Amniotic epithelial cell (primary cell): ENCODE measurements around the gene CDH11.

Source experiments
- DNase-seq: peaks from one replicate; pipeline ENCODE4 v3.0.0-alpha.2; 2010; ENCODE audit warnings: low read depth

The CDH11 gene

GRCh38 chr16:64981568-64982281, 140.1 kb downstream of the CDH11 start:
- no peak for DNase-seq

DNA sequence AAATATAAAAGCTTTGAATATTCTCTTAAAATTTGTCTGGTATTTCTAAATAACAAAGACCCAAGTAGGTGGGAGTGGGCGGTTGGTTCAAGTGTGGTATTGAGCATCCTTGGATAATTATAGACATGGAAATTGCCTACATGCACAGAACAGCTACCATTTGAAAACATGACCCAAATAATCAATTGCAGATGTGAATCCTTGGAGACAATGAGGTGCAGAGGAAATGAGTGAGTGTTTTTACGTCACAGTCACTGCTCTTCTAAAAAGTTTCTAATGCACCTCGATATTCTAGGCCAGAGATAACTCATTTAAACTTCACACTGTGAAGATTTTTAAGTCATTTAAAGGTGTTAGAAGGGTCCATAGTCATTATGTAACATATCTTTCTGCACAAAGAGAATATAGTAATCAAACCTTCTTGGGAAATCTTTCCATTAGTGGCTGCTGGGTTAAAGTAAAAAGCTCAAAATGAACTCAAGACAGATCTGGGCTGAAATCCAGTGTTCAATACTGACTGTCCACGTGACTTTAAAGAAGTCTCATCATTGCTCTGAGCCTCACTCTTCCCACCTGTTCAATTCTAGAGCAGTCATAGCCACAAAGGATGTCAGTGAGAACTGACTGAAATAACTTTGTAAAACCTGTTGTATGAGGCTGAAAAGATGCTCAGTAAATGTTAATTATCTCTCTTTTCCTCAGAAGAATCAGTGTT, 144.5 kb downstream of the CDH11 start:
- no peak for DNase-seq

GRCh38 chr16:64975821-64976220, 146.0 kb downstream of the CDH11 start:
- no peak for DNase-seq

DNA sequence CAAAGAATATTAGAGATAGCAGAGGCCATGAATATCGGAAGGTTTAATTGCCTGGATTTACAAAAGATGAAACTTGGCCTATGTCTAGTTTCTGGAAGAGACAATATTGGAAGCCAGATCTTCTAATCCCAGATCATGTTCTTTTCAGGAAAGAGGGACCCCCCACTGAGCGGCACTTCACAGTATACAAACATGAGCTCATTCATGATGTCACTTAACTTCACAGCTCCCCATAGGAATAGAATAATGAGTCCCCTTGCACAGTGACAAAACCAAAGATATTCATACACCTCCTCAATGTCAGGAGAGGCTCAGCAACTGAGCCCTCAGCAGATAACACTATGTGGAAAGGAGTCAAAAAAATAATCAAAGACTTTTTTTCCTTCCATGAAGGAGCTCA, 147.5 kb downstream of the CDH11 start:
- no peak for DNase-seq

DNA sequence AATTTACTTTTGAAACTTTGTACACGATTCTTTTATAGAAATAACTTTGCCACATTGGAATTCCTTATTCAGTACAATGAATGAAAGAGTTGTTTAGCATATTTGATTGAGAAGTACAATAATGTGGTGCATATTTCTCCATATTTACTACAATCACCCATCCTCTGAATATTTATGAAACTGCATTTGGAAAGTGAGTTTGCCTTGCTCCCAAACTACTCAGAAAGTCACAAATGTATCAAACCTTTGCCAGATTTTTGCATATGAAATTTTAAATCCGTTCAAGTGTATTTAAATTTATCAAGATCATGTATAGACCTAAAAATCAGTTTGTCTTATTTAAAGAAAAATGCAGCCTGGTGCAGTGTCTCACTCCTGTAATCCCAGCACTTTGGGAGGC, 148.7 kb downstream of the CDH11 start:
- no peak for DNase-seq

- DNase-seq: no peak
These were observed 150.7 kb downstream of the CDH11 start for GRCh38 chr16:64971171-64971570.

DNA sequence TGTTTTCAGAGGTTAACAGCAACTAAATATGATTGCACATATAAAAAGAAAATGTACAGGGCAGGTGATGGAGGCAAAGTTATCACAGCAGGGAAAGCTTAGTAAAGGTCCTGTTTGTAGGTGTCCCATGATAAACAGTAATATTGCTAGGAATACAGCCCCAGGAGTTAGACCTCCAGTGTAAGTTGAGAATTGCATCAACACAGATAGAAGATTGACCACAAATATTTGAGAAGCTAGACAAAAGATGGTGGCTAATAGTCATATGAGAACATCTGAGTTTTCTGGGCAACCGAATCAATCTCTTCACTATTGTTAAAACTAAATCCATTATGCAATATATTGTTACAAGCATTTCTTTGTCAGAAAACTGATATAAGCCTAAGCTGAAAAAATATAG, 152.6 kb downstream of the CDH11 start:
- peak; percentile 60 for DNase-seq

- no peak for DNase-seq
These were observed 153.3 kb downstream of the CDH11 start for GRCh38 chr16:64968539-64968938.

- peak; percentile 80 for DNase-seq
These were observed 157.7 kb downstream of the CDH11 start for GRCh38 chr16:64964126-64964540.

DNA sequence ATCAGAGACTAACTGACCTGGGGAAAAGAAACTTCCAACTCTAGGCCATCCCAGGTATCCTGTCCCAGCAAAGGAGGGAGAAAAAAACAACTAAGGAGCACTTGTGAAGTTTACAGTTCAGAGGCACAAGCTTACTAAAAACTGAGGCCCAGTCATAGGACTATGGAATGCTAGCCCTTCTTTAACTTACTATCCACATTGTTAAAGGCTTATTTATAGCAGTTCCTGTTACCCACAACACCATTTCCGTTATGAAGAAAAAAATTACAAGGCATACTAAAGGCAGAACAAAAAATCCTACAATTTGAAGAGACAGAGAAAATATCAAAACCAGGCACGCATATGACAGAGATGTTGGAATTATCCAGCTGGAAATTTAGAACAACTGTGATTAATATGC, 159.1 kb downstream of the CDH11 start:
- DNase-seq: no peak

DNA sequence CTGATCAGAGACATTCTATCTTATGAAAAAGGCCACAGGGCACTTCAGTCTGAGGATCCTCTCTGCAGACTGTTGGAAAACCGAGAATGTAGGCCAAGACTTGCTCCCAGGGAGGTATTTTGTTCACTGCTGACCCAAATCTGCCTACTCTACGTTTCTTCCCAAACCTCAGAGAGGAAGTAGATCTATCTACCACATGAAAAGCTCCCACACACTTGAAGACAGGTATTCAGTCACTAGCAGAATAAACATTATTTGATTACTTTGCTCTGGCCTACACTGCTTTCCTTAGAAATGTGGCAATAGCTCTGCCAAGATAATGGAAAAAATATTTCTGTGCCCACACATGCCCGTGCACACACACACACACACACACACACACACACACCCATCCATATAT, 164.6 kb downstream of the CDH11 start:
- DNase-seq: peak; percentile 73

DNA sequence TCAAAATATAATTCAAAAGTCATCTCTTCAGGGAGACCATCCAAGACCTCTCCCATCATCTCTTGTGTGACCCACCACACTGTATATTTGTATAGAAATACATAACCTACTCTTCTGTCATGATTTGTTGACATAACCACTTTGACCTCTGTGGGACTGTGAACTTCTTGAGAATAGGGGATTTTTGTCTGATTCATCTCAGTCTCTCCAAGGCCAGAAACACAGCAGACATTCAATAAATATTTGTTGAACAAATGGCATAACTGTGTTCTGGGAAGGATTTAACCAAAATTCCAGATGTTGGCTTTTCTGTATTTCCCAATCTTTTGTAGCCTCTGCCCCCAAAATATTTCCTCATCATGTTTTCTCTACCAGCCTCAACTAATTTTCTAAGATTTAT, 169.7 kb downstream of the CDH11 start:
- peak; percentile 92 for DNase-seq

DNA sequence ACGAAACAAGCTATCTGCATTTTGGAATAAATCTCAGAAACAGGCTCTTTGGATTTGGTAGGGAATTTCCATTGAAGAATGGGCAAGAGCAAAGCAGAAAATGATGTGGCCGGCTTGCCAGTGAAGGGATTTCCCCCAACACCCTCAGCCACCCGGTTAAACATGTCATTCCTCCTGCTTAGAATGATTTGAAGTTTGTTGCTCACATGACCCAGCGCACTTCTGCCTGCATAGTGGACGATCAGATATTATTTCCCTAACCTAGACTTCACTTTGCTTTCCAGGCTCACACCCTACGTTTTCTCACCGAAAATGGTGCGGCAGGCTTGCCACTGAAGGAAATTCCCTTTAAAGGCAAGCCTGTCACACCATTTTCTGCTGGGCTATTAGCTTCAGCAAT, 170.7 kb downstream of the CDH11 start:
- DNase-seq: no peak

GRCh38 chr16:64950731-64951130, 171.1 kb downstream of the CDH11 start:
- no peak for DNase-seq

- no peak for DNase-seq
These were observed 171.6 kb downstream of the CDH11 start for GRCh38 chr16:64950262-64950661.

DNA sequence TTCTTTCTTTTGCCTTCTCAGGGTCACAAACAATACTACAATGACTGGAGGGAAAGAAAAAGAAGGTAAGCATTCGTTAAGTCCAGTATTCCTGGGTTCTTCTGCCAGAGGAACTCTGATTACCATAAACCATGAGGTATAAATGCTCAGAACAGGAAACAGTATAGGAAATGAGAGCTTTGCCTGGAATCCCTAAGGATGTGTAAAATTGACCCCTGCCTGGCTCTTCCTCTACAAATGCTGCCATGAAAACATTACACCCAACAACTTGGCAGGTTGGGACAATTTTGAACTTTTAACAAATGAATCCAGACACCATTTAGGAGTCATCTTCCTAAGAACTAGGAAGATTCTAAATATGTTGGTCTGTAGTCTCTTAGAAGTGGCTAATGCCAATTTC, 173.8 kb downstream of the CDH11 start:
- no peak for DNase-seq

DNA sequence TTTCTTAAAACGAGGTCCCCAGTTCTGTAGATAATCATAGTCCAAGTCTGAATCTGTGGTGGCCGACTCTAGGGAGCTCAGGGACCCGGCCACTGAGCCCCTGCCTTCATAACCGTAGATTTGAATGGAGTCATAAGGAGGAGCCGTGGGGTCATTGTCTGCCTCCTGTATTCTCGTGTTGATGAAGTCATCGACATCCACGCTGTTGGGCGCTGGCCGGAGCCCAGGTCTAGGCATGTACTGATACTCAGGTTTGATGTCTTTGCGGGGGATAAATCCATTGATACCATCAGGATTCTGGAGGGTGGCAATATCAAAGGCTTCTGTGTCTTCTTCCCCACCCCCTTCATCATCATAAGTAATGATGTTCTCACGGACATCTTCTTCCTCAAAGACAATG, 174.2 kb downstream of the CDH11 start:
- no peak for DNase-seq

DNA sequence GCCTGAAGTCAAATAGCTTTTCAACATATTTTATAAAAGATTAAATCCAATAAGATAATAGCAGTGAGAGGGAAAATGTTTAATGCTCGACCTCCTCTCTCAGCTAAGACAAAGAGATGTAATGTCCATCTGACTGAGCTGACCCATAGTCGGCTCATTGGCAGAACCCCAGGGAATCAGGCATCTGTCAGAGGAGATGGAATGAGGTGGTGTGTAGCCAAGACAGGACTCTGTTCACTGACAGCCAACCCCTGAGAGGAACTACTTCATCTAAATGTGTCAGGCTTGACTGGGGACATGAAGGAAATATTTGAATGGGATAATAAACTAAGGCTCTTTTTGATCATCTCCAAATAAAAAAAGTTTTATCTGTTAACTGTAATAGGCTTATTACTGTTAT, 188.0 kb downstream of the CDH11 start:
- DNase-seq: peak; percentile 30

DNA sequence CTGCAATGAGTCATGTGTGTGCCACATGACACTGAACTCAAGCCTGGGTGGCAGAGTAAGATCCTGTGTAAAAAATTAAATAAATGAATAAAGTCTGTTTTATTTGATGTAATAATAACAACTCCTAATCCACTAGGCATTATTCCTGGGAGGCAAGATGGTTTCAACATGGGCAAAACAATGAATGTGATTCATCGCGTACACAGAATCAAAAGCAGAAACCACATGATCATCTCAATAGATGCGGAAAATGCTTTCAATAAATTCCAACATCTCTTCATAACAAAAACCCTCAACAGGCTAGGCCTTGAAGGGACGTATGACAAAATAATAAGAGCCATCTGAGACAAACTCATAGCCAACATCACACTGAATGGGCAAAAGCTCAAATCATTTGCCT, 195.4 kb downstream of the CDH11 start:
- no peak for DNase-seq

DNA sequence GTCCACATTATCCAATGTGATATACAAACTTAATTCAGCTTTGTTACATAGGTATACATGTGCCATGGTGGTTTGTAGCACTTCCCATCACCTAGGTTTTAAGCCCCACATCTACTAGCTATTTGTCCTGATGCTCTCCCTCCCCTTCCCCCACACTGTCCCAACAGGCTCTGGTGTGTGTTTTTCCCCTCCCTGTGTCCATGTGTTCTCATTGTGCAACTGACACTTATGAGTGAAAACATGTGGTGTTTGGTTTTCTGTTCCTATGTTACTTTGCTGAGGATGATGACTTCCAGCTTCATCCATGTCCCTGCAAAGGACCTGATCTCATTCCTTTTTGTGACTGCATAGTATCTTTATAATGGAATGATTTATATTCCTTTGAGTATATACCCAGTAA, 196.7 kb downstream of the CDH11 start:
- DNase-seq: no peak

- DNase-seq: peak; percentile 46
These were observed 197.8 kb downstream of the CDH11 start for GRCh38 chr16:64924086-64924485.

DNA sequence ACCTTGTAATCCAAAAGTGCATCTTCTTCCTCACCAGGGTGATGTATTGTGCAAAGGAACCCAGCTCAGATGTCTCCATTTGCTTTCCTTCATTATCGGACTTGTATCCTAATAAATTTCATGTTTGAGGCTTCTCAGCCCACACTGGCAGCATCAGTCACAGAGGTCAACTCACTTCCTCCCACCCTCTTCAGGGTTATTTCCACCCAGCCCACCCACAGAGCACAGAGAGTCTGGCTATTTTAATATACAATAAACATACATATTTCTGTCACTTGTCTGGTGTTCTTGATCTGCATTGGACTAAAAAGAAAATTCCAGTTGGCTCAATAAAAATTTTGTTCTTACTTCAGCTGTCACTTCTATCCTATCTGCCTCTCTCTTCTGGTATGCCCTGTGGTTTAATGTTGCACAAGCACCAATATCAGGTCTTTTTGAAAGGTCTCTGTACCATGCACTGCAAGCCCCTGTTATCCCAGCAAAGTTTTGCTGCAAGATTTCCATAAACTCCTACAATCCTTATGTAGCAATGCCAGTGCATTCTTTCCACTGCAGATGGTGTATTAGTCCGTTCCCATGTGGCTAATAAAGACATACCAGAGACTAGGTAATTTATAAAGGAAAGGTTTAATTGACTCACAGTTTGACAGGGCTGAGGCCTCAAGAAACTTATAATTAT, 201.8 kb downstream of the CDH11 start:
- DNase-seq: peak; percentile 96

DNA sequence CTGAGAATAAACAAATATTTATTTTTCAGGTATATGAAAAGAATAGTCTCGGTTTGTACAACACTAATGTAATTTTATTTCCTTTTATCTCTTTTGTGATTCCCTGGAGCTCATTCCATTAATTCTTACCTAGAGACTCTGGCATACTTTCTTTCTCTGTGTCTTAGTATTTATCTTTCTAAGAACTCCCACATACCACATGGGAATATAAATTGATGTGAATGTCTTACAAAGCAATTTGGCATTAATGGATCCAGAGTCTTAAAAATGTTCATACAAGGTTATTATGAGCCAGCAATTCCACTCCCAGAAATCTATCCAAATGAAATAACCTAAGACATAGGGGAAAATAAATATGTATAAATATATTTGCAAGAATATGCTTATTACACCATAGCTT, 202.7 kb downstream of the CDH11 start:
- DNase-seq: peak; percentile 56
